H1 (cell line): Measurements from ENCODE around the gene CD3D. TPM values are rescaled to one million over a fixed set of nuclear protein-coding genes. Genes with fewer than 3 reads are reported as not detected.

Source experiments
- CTCF ChIA-PET: fragments of 300-600 bp; sonication (Branson Sonifier 250); formaldehyde crosslinking; loops from one replicate; lab custom pipeline; 2021; ENCODE audit not compliant: partially characterized antibody; lab: Charles Lee
- POLR2A ChIA-PET: fragments of 300-600 bp; sonication (Branson Sonifier 250); formaldehyde crosslinking; loops from one replicate; lab custom pipeline; 2021; ENCODE audit warnings: inconsistent platforms; ENCODE audit not compliant: partially characterized antibody; lab: Charles Lee
- DNase-seq, 2 experiments: peaks; one replicate each; pipeline versions ENCODE4 v3.0.0 to v3.0.0-alpha.2; 2010 to 2022; ENCODE audit warnings: low spot score in 2 of 2, low read depth in 1 of 2, mixed read lengths in 1 of 2
- FAIRE-seq: peaks from 2 replicates; lab custom pipeline; 2011; peaks lifted over from hg19 to GRCh38; lab: Jason Lieb, UNC
- H2AFZ ChIP-seq: 2 replicates; pipeline ENCODE4 v1.8.1; 2012; ENCODE audit warnings: low read length, inconsistent platforms
- H2AK5ac ChIP-seq: 2 replicates; pipeline ENCODE4 v1.6.1; 2013; ENCODE audit warnings: low read depth, low read length
- H2BK120ac ChIP-seq: replicated peaks from 2 replicates; pipeline ENCODE3; 2013; ENCODE audit warnings: low read depth, low read length, inconsistent platforms
- H2BK12ac ChIP-seq: 2 replicates; pipeline ENCODE4 v1.6.1; 2013; ENCODE audit warnings: low read depth, low read length
- H2BK15ac ChIP-seq: 2 replicates; pipeline ENCODE4 v1.6.1; 2013; ENCODE audit warnings: low read length
- H2BK20ac ChIP-seq: 2 replicates; pipeline ENCODE4 v1.6.1; 2013; ENCODE audit warnings: low read length
- H2BK5ac ChIP-seq: 2 replicates; pipeline ENCODE4 v1.6.1; 2013; ENCODE audit warnings: low read depth, low read length
- H3K14ac ChIP-seq: 2 replicates; pipeline ENCODE4 v1.6.1; 2013; ENCODE audit warnings: inconsistent platforms; ENCODE audit not compliant: insufficient read length
- H3K18ac ChIP-seq: 2 replicates; pipeline ENCODE4 v1.6.1; 2013; ENCODE audit warnings: low read length; ENCODE audit errors: extremely low read depth
- H3K23ac ChIP-seq: 2 replicates; pipeline ENCODE4 v1.6.1; 2013; ENCODE audit warnings: inconsistent platforms; ENCODE audit not compliant: insufficient read length
- H3K23me2 ChIP-seq: 2 replicates; pipeline ENCODE4 v1.6.1; 2013; ENCODE audit warnings: low read depth, low read length
- H3K27ac ChIP-seq: 2 replicates; pipeline ENCODE4 v1.6.1; 2011; ENCODE audit warnings: low read depth, low read length, inconsistent platforms
- H3K27me3 ChIP-seq, 4 experiments: replicated peaks in 1 of 4; 1 replicate in 1 of 4; 2 replicates in 3 of 4; pipeline versions ENCODE4 v1.6.1 to v1.8.1; 2011 to 2013; ENCODE audit warnings: low read length in 3 of 4, mild to moderate bottlenecking in 3 of 4, inconsistent platforms in 2 of 4, mixed read lengths in 2 of 4, moderate library complexity in 1 of 4; ENCODE audit not compliant: control insufficient read depth in 3 of 4, insufficient read depth in 3 of 4; ENCODE audit errors: extremely low read depth in 1 of 4
- H3K36me3 ChIP-seq, 4 experiments: 2 replicates each; pipeline versions ENCODE4 v1.6.1 to v1.8.1; 2011 to 2013; ENCODE audit warnings: mild to moderate bottlenecking in 4 of 4, low read length in 3 of 4, moderate library complexity in 2 of 4, control low read depth in 1 of 4, inconsistent platforms in 1 of 4; ENCODE audit not compliant: insufficient read depth in 4 of 4, control insufficient read depth in 2 of 4
- H3K4ac ChIP-seq: replicated peaks from 2 replicates; pipeline ENCODE3; 2013; ENCODE audit warnings: low read length, low read depth, mixed read lengths, inconsistent platforms; ENCODE audit not compliant: insufficient read length
- H3K4me1 ChIP-seq, 4 experiments: replicated peaks in 1 of 4; 1 replicate in 1 of 4; 2 replicates in 3 of 4; pipeline versions ENCODE4 v1.6.1 to v1.8.1; 2011 to 2013; ENCODE audit warnings: low read length in 3 of 4, inconsistent platforms in 2 of 4, mixed read lengths in 1 of 4; ENCODE audit not compliant: insufficient read depth in 4 of 4, control insufficient read depth in 3 of 4
- H3K4me2 ChIP-seq, 2 experiments: 2 replicates each; pipeline versions ENCODE4 v1.6.1 to v1.8.1; 2011 to 2013; ENCODE audit warnings: low read depth in 2 of 2, low read length in 2 of 2, control low read depth in 1 of 2, inconsistent platforms in 1 of 2, mild to moderate bottlenecking in 1 of 2; ENCODE audit not compliant: insufficient read depth in 1 of 2
- H3K4me3 ChIP-seq, 4 experiments: fragments of 200-600, 300-600 bp in 1 of 4; sonication (generic), shearing (Covaris generic), sonication (Bioruptor Twin) in 1 of 4; 2 replicates each; pipeline versions ENCODE4 v1.5.1 to v1.8.1; 2011 to 2016; ENCODE audit warnings: low read length in 4 of 4, low read depth in 3 of 4, control low read depth in 2 of 4, inconsistent platforms in 2 of 4, mild to moderate bottlenecking in 2 of 4, mixed read lengths in 1 of 4, moderate library complexity in 1 of 4; ENCODE audit not compliant: insufficient read depth in 2 of 4; ENCODE audit errors: extremely low read depth in 1 of 4
- H3K56ac ChIP-seq: replicated peaks from 2 replicates; pipeline ENCODE3; 2013; ENCODE audit warnings: low read depth, mild to moderate bottlenecking, mixed read lengths, low read length, inconsistent platforms; ENCODE audit not compliant: insufficient read length
- H3K79me1 ChIP-seq: 2 replicates; pipeline ENCODE4 v1.6.1; 2013; ENCODE audit warnings: low read depth, low read length, control low read depth
- H3K79me2 ChIP-seq, 2 experiments: 2 replicates each; pipeline versions ENCODE4 v1.6.1 to v1.8.1; 2012 to 2013; ENCODE audit warnings: low read length in 2 of 2, mild to moderate bottlenecking in 2 of 2, inconsistent platforms in 1 of 2; ENCODE audit not compliant: insufficient read depth in 2 of 2, control insufficient read depth in 1 of 2
- H3K9ac ChIP-seq, 4 experiments: replicated peaks in 1 of 4; 1 replicate in 1 of 4; 2 replicates in 3 of 4; pipeline versions ENCODE4 v1.6.1 to v1.8.1; 2011 to 2013; ENCODE audit warnings: low read depth in 3 of 4, low read length in 3 of 4, control low read depth in 2 of 4, mild to moderate bottlenecking in 2 of 4, moderate library complexity in 2 of 4, inconsistent platforms in 1 of 4; ENCODE audit errors: extremely low read depth in 1 of 4
- H3K9me3 ChIP-seq, 2 experiments: 2 replicates each; pipeline versions ENCODE4 v1.6.1 to v1.8.1; 2012 to 2013; ENCODE audit warnings: mild to moderate bottlenecking in 2 of 2, moderate library complexity in 2 of 2, control low read depth in 1 of 2, inconsistent platforms in 1 of 2, low read depth in 1 of 2, low read length in 1 of 2, mixed read lengths in 1 of 2; ENCODE audit not compliant: insufficient read depth in 2 of 2
- H4K20me1 ChIP-seq, 2 experiments: replicated peaks in 1 of 2; 2 replicates each; pipeline versions ENCODE3 to v1.8.1; 2011 to 2013; ENCODE audit warnings: inconsistent platforms in 2 of 2, low read length in 2 of 2, mild to moderate bottlenecking in 1 of 2; ENCODE audit not compliant: insufficient read depth in 2 of 2, control insufficient read depth in 1 of 2
- H4K5ac ChIP-seq: 2 replicates; pipeline ENCODE4 v1.6.1; 2013; ENCODE audit warnings: low read length, low read depth, mixed read lengths, inconsistent platforms; ENCODE audit not compliant: insufficient read length
- H4K8ac ChIP-seq: 2 replicates; pipeline ENCODE4 v1.8.0; 2013; ENCODE audit warnings: mild to moderate bottlenecking, moderate library complexity, low read length, inconsistent platforms; ENCODE audit not compliant: insufficient read depth; ENCODE audit errors: extremely low read depth
- H4K91ac ChIP-seq: replicated peaks from 2 replicates; pipeline ENCODE3; 2013; ENCODE audit warnings: low read length, mixed read lengths, inconsistent platforms; ENCODE audit not compliant: insufficient read length
- BRCA1 ChIP-seq: IDR thresholded peaks from 2 replicates; pipeline ENCODE4 v1.6.1; 2012; ENCODE audit warnings: low read depth, low read length, improper control_type of control experiment
- CBX5 ChIP-seq: fragments of 300-800, 300-1000 bp; sonication (generic); IDR thresholded peaks from 2 replicates; pipeline ENCODE4 v1.7.1; 2016; ENCODE audit warnings: antibody characterized with exemption, low read length, low read depth
- JUND ChIP-seq: IDR thresholded peaks from 2 replicates; pipeline ENCODE4 v1.6.1; 2011; ENCODE audit warnings: mild to moderate bottlenecking, improper control_type of control experiment, low read length
- PHF8 ChIP-seq: fragments of 200-600 bp; sonication (generic); conservative IDR thresholded peaks from 2 replicates; pipeline ENCODE4 v1.7.1; 2012; ENCODE audit warnings: low read depth, mild to moderate bottlenecking, inconsistent platforms, low read length, moderate library complexity
- POLR2AphosphoS5 ChIP-seq: IDR thresholded peaks from 2 replicates; pipeline ENCODE4 v1.6.1; 2011; ENCODE audit warnings: low read depth, low read length
- SAP30 ChIP-seq: fragments of 300-600 bp; sonication (generic); IDR thresholded peaks from 2 replicates; pipeline ENCODE4 v1.7.1; 2012; ENCODE audit warnings: low read length, moderate library complexity, mild to moderate bottlenecking, inconsistent platforms; ENCODE audit not compliant: insufficient read depth, insufficient replicate concordance
- SIX5 ChIP-seq: IDR thresholded peaks from 2 replicates; pipeline ENCODE4 v1.6.1; 2011; ENCODE audit warnings: mild to moderate bottlenecking, low read depth, low read length
- WGBS, 2 experiments: shearing (Covaris generic) in 1 of 2; methylation state at CpG; one replicate each; pipeline versions ENCODE4 v1.1.6 to v1.1.7; 2013 to 2015; ENCODE audit warnings: low lambda C conversion rate in 2 of 2, mixed read lengths in 2 of 2, inconsistent platforms in 1 of 2, low coverage in 1 of 2, missing lambda C conversion rate in 1 of 2; ENCODE audit not compliant: insufficient replicate concordance in 2 of 2, insufficient coverage in 1 of 2, insufficient read length in 1 of 2; ENCODE audit errors: extremely low coverage in 1 of 2, missing lambda C conversion rate in 1 of 2; 5-methylcytosine and 5-hydroxymethylcytosine counted together
- polyA plus RNA-seq, 7 experiments: library from polyadenylated mRNA; depleted of rRNA in 3 of 7; stranded (reverse) in 5 of 7; unstranded in 2 of 7; fragments of >200 nt in 5 of 7; fragments of 200-250 nt in 2 of 7; gene quantifications; 1 replicate in 5 of 7; 2 replicates in 1 of 7; 4 replicates in 1 of 7; pipeline versions ENCODE4 v1.2.1 to v1.2.3, GENCODE V29; 2011 to 2013; ENCODE audit warnings: missing spikeins in 2 of 7, mixed read lengths in 2 of 7
- total RNA-seq: library from RNA; stranded (reverse); fragmentation: NEBNext Ultra II Directional; extraction: Animal tissue kit (Norgen Biotek cat#: 25700); gene quantifications from 2 replicates; pipeline ENCODE4 v1.2.1, GENCODE V29; 2021

CD3D gene
- total and polyA plus RNA-seq, 2 of the 8 experiments (the other 6 are each of a cell fraction or from before 2014, with no cell fraction given): not detected

GRCh38 chr11:118382954-118383353, 40.4 kb upstream of the CD3D start:
- peaks cover 4 to 84% (median 52%) of the 10 kb centered on the region in 4 experiments for H3K36me3 ChIP-seq
- H4K5ac ChIP-seq: no peak overlapping the region
- CTCF ChIA-PET: interaction anchor here (0.6 kb wide), 1 partner anchor 188 kb away, joined by 3 read pairs; no protein-coding TSS in a partner anchor
- no peak for TF ChIP-seq POLR2AphosphoS5
- no peak for TF ChIP-seq CBX5
- no peak for TF ChIP-seq BRCA1
- no peak for TF ChIP-seq SIX5
- no peak for TF ChIP-seq PHF8
- TF ChIP-seq SAP30: no peak
- no peak for TF ChIP-seq JUND

More at GRCh38 chr11:118382954-118383353, 40.4 kb upstream of the CD3D start:
- WGBS, 2 experiments: 96% methylated on average over 3 of the region's 3 CpGs; no CpG with 5 or more reads in 1 of the 2 experiments
- no peak overlapping the region for H2AK5ac ChIP-seq
- H2BK12ac ChIP-seq: no peak overlapping the region
- no peaks in the 10 kb centered on the region for H3K79me1 ChIP-seq
- H3K4me2 ChIP-seq: no peak overlapping the region
- no peak overlapping the region for H2BK20ac ChIP-seq
- H3K23me2 ChIP-seq: no peaks in the 10 kb centered on the region
- H3K18ac ChIP-seq: no peak overlapping the region
- H3K27ac ChIP-seq: no peak overlapping the region
- H2AFZ ChIP-seq: no peak overlapping the region
- no peak overlapping the region for H3K56ac ChIP-seq
- H3K4me1 ChIP-seq: no peaks in the 10 kb centered on the region
- no peaks in the 10 kb centered on the region for H3K79me2 ChIP-seq
- H3K14ac ChIP-seq: no peak overlapping the region
- H2BK5ac ChIP-seq: no peak overlapping the region
- no peak overlapping the region for H3K23ac ChIP-seq
- H3K4ac ChIP-seq: no peak overlapping the region
- POLR2A ChIA-PET: interaction anchor here (1.0 kb wide), 1 partner anchor 14 kb away, joined by 3 read pairs; no protein-coding TSS in a partner anchor
- no peak overlapping the region for H4K91ac ChIP-seq
- no peaks in the 10 kb centered on the region for H3K27me3 ChIP-seq
- H3K9me3 ChIP-seq: no peaks in the 10 kb centered on the region
- H3K9ac ChIP-seq: no peak overlapping the region
- no peak for DNase-seq
- no peak overlapping the region for H3K4me3 ChIP-seq
- H2BK120ac ChIP-seq: no peak overlapping the region
- no peaks in the 10 kb centered on the region for H4K20me1 ChIP-seq
- no peak overlapping the region for H2BK15ac ChIP-seq
- FAIRE-seq: no peak
- H4K8ac ChIP-seq: no peak overlapping the region
